ENCODE data around the gene RNF208.
"Not testable (repeated sequence)": the region's sequence is repeated elsewhere in the genome, so short reads cannot be mapped to it uniquely, and the experiment has no call there.

The RNF208 gene, protein sequence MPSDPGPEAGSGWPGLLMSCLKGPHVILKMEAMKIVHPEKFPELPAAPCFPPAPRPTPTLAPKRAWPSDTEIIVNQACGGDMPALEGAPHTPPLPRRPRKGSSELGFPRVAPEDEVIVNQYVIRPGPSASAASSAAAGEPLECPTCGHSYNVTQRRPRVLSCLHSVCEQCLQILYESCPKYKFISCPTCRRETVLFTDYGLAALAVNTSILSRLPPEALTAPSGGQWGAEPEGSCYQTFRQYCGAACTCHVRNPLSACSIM

DNA sequence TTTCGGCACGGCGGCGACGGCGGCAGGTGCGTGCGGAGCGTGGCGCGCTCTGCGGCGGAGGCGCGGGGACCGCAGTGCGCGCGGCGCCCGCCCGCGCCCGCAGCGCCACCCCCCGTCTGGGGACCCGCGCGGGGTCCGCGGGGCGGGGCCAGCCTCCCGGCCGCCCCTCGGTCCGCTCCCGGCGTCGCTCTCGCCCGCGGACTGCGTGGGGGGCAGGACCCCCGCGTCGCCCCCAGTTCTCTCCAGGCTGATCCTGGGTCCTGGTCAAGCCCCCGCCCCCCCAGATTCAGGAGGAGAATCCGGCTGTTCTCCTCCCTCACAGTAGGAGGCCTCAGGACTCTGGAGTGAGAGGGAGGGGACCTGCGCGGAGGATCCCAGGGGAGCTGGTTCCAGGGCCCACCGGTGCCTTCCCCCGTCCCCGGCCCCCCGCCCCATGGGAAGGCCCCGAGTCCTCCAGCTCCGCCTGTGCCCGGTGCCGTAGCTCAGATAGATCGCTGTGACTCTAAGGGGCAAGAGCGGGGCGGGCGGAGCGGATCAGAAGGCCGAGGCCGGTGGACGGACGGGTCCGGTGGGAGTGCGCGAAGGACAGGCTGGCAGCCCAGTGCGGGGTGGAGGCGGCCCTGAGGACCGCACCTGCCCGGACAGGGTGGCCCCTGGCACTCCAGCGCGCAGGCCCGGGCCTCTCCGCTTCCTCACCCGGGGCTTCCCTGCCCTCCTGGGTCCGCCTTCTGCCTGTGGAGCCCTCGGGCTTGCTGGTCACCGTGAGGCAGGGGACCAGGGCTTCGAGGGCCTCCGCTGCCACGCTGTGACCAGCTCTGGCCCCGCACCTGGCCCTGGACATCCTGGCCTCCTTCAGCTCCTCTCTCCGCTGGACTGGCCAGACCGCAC is at the start of gene RNF208:
RNF208 (minus strand) TSS at position 51 of the 888 bp plus-strand sequence. CDS start 1,028 bp downstream, outside the sequence.
- no peak for DNase-seq

DNA sequence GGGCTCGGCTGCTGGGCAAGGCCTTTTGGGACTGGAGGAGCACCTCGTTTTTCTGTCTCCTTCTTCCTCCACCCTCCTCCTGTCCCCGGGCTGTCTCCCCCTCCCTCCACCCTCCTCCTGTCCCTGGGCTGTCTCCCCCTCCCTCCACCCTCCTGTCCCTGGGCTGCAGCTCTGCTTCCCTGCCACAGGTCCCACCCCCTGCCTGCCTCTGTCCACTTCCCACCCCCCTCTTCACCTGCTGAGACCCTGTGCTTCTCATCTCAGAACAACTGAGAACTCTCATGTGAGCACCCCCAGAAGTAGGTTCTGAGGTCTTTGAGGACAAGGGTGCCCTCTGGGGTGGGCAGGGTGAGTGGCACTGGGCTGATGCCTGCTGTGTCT is 49.6 kb upstream of the RNF208 start:
- DNase-seq = no peak

DNA sequence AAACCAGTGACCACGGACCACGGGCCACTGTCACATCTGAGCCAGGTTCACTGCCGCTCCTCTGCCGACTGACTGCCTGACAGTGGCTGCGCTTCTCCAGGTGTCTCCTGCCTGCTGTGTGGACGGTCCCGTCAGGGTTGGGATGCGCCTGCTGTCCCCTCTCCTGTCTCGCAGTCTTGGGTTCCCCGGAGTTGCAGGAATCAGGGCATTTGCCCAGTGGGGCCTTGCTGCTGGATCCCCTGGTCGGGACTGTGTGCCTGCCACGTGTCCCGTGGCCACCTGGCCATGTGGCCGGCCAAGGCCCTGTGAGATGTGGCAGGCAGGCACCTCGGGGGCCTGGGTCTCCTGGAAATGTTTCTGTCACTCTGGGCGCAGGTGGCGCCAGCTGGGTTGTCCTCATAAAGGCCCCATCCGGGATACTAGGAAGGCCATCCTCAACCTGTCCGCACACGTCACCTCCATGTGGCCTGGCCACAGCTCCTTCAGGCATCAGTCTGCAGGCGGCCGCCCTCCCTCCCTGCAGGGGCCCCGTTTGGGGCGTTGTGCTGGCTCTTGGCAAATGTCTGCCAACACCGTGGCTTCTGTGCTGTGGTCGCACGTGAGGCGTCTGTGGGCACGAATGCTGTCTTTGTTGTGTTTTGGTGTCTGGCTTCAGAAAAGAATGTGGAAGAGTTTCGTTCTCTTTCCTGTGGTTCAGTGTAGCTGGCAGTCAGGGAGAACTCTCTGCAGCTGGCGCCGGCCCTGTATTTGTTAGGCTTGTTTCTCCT is 49.1 kb upstream of the RNF208 start:
- DNase-seq = no peak

DNA sequence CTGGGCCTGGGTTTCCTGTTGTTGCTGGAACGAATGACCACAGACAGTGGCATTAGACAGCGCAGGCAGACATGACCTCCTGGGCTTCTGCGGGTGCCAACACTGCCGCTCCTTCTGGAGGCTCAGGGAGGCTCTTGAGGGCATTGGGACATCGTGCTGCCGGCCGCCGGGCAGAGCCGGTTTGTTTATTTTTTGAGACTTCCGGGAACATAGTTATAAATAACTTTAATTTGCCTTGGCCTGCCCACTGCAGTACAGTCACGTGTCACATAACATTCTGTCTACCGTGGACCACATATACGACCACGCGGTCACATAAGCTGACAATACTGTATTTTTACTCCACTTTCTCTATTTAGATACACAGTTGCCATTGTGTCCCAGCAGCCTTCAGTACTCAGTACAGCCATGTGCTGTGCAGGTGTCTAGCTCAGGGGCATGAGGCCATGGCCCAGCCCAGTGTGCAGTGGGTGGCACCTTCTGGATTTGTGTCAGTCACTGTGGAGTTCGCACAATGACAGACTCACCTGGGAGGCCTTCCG is 47.3 kb upstream of the RNF208 start:
- DNase-seq = no peak

DNA sequence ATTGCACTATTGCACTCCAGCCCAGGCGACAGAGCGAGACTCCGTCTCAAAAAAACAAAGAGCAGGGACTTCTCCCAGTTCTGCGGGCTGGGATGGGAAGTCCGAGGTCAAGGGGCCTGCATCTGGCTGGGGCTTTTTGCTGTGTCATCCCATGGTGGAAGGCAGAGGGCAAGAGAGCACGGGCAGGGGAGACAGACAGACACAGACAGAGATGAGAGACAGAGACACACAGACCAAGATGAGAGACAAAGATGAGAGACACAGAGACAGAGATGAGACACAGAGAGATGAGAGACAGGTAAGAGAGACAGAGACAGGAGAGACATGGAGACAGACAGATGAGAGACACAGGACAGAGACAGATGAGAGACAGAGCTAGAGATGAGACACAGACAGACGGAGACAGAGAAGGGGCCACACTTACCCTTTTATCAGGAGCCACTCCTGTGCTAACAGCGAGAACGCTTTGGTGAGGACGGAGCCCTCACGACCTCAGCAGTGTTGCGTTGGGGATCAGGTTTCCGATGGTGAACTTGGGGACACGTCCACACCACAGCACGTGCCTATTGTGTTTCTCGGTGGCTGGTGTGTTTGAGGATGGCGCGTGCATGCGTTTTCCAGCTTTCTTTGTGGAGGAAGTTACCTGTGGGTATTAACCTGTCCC is 46.6 kb upstream of the RNF208 start:
- DNase-seq = no peak

DNA sequence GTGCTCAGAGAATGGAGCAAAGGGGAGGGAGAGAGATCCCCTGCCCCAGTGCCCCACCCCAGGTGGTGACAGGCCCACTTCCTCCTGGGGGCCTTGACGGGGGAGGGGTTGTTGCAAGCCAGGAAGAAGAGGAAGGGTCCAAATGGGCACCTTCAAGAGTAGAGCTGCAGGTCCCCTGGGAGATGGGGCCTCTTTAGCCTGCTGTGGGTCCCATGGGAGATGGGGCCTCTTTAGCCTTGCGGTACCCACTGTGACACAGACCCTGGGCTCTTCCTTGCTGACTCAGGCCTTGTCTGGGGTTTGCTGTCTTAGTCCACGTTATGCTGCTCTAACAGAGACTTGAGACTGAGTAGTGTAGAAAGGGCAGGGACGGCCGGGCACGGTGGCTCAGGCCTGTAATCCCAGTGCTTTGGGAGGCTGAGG is 45.9 kb upstream of the RNF208 start:
- no peak for DNase-seq

DNA sequence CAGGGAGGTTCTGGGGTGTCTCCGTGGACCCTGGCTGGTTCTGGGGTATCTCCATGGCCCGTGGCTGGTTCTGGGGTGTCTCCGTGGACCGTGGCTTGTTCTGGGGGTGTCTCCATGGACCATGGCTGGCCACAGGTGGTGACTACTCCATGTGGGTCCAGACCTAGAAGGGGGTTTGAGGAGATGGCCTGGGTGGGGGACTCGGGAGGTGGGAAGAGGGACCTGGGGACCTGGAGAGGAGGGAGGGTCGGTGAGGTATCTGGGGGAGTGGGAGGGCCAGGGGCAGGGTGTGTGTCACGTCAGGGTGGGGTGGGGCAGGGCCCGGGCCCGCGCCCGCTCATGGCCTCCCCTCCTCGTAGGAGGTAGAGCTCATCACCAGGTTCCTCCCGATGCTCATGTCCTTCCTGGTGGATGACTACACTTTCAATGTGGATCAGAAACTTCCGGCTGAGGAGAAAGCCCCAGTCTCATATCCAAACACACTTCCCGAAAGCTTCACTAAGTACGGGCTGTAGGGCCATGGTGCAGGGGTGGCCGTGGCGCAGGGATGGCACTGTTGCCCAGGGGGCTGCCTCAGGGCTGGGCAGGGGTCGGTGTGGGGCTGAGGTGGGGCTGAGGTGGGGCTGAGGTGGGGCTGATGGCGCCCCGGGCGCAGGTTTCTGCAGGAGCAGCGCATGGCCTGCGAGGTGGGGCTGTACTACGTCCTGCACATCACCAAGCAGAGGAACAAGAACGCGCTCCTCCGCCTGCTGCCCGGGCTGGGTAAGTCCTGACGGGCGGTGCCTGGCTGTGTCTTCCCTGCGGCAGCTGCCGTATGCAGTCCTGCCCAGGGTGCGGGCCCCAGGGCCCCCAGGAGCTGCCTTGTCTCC is 44.8 kb upstream of the RNF208 start:
- DNase-seq = no peak

DNA sequence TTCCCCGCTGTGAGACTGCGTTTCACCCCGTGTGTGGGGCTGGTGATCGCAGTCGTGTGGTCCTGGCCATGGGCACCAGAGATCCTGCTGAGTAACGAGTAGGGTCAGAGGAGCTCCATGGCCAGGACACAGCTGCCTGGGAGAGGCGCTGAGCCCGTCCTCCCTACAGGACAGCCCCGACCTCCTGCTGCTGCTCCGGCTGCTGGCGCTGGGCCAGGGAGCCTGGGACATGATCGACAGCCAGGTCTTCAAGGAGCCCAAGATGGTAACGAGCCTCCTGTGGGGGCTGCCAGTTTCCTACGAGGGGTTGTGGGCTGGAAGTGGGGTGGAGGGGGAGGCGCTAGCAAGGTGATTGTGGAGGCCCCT is 44.1 kb upstream of the RNF208 start:
- no peak for DNase-seq

DNA sequence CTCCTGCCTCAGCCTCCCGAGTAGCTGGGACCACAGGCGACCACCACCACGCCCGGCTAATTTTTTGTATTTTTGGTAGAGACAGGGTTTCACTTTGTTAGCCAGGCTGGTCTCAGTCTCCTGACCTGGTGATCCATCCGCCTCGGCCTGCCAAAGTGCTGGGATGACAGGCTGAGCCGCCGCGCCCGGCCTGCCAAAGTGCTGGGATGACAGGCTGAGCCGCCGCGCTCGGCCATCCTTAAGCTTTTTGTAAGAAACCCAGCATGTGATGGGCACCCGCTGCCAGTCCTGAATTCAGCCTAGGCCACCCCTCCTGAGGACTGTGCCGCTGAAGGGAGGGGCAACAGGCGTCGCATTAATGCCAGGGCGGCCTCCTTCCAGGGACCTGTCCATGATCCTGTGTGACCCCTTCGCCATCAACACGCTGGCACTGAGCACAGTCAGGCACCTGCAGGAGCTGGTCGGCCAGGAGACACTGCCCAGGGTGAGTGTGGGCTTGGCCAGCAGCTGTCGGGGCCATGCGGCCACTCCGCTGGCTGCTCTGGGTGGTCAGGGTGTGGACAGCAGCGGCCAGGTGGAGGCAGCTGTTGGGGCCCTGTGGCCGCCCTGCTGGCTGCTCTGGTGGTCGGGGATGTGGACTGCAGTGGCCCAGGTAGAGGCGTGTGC is 43.6 kb upstream of the RNF208 start:
- no peak for DNase-seq

DNA sequence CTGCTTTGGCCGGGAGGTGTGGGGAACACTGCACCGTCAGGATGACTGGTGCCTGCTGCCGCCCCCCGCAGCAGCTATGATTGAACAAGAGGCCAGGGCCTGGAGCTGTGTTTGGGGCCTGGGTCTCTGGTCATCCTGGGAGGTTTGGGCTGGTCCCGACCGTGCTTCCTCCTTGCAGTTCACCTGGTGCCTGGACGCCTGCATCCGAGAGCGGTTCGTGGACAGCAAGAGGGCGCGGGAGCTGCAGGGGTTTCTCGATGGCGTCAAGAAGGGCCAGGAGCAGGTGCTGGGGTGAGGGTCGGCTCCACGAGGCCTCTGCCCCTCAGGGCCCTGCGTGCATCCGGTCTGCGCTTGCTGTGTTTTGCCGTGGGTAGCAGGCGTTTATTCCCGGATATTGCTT is 42.0 kb upstream of the RNF208 start:
- DNase-seq = no peak

DNA sequence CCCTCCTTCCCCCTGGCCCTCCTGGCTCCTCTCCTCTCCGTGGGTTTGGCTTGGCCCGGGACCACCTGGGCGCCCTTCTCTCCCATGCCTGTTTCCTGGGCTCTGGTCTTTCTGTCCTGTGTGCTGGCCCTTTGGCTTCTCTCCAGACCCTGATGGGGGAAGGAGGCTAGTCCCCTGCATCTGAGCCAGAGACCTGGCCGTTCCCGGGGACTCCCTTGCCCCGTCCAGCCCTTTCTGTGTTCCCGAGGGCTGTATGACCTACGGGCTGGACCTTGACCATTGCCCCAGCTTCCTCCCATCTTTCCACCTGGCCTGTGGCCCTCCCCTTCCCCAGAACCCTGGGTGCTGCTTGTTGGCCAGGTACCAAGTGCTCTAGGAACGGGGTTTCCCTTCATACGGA is 41.5 kb upstream of the RNF208 start:
- no peak for DNase-seq

DNA sequence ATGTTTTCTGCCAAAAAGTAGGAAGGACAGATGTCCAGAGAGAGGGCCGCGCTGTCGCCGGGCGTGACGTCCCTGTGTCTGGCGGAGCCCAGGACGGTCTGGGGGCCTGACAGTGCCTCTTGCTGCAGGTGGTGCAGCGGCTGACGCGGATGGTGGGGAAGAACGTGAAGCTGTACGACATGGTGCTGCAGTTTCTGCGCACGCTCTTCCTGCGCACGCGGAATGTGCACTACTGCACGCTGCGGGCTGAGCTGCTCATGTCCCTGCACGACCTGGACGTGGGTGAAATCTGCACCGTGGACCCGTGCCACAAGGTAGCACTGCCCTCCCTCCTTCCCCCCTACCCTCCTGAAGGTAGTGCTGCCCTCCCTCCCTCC is 40.9 kb upstream of the RNF208 start:
- no peak for DNase-seq

DNA sequence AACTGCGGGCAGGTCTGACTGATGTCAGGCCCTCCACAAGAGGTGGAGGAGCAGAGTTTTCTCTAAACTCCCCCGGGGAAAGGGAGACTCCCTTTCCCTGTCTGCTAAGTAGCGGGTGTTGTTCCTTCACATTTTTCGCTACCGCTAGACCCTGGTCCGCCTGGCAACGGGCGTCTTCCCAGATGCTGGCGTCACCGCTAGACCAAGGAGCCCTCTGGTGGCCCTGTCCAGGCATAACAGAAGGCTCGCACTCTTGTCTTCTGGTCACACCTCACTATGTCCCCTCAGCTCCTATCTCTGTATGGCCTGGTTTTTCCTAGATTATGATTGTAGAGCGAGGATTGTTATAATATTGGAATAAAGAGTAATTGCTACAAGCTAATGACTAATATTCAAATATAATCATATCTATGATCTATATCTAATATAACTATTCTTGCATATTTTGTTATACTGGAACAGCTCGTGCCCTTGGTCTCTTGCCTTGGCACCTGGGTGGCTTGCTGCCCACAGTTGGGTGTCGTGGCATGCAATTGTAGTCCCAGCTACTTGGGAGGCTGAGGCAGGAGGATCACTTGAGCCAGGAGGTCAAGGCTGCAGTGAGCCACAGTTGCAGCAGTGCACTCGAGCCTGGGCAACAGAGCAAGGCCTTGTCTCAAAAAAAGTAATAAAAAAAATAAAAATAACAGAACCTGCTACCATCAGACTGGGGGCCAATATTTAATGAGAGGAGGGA is 40.3 kb upstream of the RNF208 start:
- DNase-seq = not testable (repeated sequence)

DNA sequence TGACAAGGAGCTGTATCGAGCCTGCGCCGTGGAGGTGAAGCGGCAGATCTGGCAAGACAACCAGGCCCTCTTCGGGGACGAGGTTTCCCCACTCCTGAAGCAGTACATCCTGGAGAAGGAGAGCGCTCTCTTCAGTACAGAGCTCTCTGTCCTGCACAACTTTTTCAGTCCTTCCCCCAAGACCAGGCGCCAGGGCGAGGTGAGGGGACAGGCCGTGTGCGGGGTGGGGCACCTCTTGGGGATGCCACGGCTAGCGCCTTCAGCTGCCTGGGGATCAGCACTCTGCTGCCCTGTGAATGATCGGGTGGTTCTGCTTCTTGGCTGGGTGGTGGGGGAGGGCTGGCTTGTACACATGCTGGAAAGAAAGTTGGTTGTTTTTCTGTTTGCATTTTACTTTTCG is 34.8 kb upstream of the RNF208 start:
- no peak for DNase-seq

DNA sequence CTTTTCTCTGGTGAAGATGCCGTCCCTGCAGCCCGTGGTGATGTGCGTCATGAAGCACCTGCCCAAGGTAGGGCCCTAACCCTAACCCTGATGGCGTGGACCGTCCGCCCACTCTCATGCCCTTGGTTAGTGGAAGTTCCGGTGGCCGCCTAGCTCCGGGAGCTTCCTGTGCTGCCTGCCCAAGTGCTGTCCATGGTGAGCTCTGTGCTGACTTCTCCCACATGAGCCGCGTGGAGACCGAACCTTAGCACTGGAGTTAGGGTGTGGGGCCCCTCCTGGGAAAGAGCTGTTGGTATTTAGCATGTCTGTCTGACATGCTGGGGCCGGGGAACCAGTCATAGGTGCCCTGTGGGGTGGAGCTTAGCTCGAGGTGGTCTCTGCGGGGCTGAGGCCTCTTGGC is 34.3 kb upstream of the RNF208 start:
- no peak for DNase-seq

DNA sequence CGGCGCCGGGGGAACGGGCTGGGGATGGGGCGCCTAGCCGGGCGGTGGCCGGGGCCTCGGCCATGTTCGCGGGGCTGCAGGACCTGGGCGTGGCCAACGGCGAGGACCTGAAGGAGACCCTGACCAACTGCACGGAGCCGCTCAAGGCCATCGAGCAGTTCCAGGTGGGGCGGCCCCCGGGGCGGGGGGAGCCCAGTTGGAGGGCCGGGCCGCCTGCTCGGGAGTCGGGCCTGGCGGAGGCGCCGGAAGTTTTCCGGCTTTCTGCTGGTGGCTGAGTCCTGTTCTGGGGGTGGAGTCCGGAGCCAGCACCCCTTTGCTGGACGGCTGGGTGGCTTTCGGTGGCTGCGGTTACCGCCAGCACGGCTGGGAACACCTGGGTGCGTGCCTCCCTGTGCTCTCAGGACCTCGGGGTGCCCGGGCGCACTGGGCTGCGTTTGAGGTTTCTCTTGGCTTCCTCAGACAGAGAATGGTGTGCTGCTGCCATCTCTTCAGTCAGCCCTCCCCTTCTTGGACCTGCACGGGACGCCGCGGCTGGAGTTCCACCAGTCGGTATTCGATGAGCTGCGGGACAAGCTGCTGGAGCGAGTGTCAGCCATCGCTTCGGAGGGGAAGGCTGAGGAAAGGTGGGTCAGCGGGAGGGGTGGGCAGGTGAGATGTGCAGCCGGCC is 33.5 kb upstream of the RNF208 start:
- DNase-seq = no peak

DNA sequence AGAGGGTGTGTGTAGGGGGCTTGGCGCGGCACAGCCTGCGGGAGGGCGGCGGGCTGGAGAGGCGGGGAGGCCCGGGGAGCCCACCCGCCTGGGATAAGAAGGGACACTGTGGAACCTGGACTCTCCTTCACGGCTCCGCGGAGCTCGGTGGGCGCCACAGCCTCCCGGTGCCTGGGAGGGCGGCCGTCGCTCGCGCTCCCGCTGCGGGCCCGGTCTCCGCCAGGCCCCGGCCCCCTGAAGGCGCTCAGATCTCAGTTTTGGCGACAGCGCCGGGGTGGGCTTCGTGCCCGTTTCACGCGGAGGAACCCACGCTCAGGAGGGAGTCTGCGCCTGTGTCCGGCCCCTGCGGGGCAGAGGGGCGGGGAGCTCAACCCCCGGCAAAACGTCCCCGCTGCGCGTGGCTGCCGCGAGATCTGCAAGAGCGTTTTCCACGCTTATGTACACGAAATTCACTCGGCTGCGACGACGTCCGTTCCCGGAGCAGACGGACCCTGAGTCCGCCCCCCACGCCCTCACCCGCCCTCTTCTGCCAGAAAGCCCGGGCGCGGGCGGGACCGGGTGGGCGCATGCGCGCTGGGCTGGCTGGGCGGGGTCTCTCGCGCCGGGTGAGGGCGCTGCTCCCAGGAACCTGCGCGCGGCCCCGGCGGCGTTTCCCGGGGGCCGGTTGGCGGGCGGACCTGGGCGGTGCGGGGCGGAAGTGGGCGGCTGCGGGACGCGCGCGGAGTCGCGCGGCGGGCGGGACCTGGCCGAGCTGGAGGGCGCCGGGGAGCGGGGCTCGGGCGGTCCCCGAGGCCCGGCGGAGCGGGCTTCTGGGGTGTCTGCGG is 32.8 kb upstream of the RNF208 start, which contains the start of gene NELFB:
NELFB (plus strand) TSS at position 704 of the 824 bp plus-strand sequence.
- DNase-seq = peak; percentile 94

DNA sequence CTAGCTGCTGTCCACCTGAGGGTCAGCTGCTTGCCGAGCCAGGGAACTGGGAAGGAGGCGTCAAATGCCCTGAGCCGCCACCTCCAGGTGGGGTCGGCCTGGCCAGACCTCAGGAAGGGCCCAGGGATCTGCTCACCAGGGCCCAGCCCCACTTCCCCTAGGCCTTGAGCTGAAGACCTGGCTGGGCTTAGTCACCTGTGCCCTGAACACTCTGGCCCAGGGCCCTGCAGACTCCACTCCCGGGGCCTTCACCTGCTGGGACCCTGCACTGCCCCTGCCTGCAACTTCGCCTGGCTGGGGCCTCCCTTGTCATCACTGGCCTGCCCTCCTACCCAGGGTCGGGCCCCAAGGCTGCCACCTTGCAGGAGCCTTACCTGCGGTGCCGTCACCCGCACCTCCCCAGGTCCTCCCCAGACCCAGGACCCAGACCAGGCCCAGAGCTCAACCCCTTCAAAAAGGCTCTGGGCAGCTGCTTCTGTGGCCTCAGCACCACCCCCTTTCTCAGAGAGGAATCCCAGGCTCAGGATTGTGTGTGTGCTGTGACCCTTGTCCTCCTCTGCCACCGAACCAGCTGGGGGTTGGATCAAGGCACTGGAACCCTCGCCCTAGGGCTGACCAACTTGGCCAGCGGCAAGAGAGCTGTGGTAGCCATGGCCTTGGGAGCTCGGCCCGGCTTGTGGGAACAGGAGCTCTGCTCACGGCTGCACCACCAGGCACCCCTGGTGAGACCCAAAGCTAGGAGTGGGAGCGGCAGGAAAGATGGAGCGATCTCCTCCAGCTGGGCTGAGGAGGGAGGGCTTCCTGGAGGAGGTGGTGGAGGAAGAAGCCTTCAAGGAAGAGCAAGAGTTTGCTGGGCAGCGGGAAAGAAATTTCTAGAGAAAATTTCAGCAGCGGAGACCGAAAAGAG is 31.9 kb upstream of the RNF208 start:
- no peak for DNase-seq
